ENCODE results near the gene DNASE2B.

The DNASE2B gene

DNA sequence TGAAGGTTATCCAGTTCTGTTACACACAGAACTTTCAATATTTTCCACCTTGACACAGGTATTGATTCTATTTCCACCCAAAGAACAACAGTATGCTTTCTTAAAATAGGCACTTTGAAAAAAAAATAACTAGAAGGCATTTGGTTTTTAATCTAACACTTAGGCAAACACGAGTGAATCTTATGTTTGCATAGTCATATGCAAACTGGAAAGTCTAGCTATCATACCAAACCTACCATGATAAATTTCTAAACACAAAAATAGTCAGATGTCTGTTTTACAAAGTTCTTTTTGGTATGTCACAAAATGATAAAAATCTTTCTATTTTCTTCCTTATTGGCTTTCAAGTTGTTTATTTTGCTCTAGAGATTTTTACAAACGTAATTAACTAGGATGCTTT, 11.6 kb downstream of the DNASE2B start:
- Histone ChIP-seq H2AFZ (ENCODE audit: low read depth, low read length) (no peak overlapping the region), H3K27me3 (ENCODE audit: insufficient read depth, low read length) (peaks cover 2% of the 10 kb centered on the region), H3K4me1 (ENCODE audit: insufficient read depth, low read length) (no peaks in the 10 kb centered on the region), H3K9me3 (ENCODE audit: low read length) (no peaks in the 10 kb centered on the region), H3K36me3 (ENCODE audit: insufficient read depth, low read length) (no peaks in the 10 kb centered on the region), H3K4me3 (ENCODE audit: low read length) (no peak overlapping the region)

DNA sequence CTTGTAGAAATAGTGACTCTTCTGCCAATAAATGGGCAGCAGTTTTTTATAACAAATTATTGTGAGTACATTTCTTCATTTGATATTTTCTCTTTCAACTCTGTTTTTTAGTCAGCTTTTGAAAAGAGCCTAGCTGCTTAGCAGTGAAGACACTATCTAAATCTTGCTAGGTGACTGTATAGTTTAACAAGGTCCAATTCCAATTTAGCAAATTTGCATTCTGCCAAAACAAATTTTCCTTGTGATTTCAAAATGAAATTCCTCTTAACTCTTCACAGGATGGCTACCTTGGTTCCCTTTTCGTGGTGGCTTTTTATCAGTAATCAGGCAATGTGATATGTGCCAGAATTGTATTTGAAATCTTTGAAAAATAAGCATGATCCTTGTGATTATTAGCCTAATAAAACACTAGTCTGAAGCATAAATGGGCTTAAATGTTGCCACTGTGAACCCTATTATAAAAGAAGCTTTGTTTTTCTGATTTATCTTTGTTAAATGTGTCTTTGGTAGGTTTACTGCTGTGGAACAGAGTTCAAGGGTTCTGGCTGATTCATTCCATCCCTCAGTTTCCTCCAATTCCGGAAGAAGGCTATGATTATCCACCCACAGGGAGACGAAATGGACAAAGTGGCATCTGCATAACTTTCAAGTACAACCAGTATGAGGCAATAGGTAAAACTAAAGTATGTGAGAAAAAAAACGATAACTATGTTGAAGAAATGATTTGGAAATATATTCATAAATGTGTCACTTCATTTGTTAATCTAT, 12.2 kb downstream of the DNASE2B start:
- Histone ChIP-seq H3K4me1 (ENCODE audit: insufficient read depth, low read length) (no peaks in the 10 kb centered on the region), H3K36me3 (ENCODE audit: insufficient read depth, low read length) (no peaks in the 10 kb centered on the region), H3K27me3 (ENCODE audit: insufficient read depth, low read length) (peaks cover 2% of the 10 kb centered on the region), H3K4me3 (ENCODE audit: low read length) (no peak overlapping the region), H3K9me3 (ENCODE audit: low read length) (no peaks in the 10 kb centered on the region), H2AFZ (ENCODE audit: low read depth, low read length) (no peak overlapping the region)

DNA sequence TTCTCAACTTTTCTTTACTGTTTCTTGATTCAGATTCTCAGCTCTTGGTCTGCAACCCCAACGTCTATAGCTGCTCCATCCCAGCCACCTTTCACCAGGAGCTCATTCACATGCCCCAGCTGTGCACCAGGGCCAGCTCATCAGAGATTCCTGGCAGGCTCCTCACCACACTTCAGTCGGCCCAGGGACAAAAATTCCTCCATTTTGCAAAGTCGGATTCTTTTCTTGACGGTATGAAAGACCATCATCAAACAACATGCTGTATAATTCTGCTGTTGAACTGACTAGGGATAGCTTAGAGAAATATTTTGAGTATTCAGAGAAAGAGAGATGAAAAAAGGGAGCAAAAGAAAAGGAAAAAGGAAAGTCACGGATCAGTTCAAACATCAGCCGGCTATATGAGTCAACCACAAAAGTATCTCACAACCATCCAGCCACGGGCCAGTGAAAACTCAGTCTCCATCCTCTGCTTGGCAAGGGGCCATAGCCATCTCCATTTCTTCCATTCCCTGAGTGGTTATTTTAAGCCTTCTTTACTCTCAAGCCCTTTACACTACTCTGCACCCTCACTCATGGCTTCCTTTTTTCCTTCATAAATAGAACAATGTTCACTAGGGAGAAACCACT, 14.1 kb downstream of the DNASE2B start:
- no peaks in the 10 kb centered on the region for H3K36me3 ChIP-seq (ENCODE audit: insufficient read depth, low read length)
- peaks cover 2% of the 10 kb centered on the region for H3K27me3 ChIP-seq (ENCODE audit: insufficient read depth, low read length)
- no peaks in the 10 kb centered on the region for H3K9me3 ChIP-seq (ENCODE audit: low read length)
- H2AFZ ChIP-seq (ENCODE audit: low read depth, low read length): no peak overlapping the region
- no peaks in the 10 kb centered on the region for H3K4me1 ChIP-seq (ENCODE audit: insufficient read depth, low read length)
- H3K4me3 ChIP-seq (ENCODE audit: low read length): no peak overlapping the region

DNA sequence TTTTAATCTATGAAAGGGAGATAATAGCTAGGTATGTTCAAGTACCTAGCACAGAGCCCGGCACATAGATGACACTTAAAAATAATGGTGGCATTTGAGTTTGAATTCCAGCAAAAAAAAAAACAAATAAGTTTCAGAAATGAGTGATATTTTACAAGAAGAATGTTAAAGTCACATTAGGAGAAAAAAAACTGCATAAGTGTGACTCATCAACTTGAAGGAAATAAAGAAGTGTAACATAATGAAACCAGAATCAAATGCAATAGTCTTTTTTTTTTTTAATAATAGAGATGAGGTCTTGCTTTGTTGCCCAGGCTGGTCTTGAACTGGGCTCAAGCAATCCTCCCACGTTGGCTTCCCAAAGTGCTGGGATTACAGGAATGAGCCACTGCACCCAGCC, 17.1 kb downstream of the DNASE2B start:
- Histone ChIP-seq H3K27me3 (ENCODE audit: insufficient read depth, low read length) (peaks cover 2% of the 10 kb centered on the region), H2AFZ (ENCODE audit: low read depth, low read length) (no peak overlapping the region), H3K4me3 (ENCODE audit: low read length) (no peak overlapping the region)

DNA sequence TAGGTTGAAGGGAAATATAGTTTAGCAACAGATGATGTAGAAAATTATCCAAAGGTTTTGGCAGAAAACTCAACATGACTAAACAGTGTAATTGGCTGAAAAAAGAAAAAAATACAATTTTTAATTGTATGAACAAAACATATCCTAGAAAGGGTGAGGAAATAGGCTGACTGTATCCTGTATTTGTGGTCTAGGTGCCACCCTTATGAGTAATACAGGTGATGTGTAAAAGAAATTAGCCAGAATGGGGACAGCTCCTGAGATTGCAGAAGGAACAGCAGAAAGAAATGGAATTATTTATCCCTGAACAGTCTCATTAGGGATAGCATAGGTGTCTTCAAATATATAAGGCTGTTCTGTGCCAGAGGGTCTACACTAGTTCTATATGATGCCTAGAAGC, 24.6 kb downstream of the DNASE2B start:
- Histone ChIP-seq H3K4me3 (ENCODE audit: low read length) (no peak overlapping the region), H3K4me1 (ENCODE audit: insufficient read depth, low read length) (no peaks in the 10 kb centered on the region), H3K36me3 (ENCODE audit: insufficient read depth, low read length) (no peaks in the 10 kb centered on the region), H3K9me3 (ENCODE audit: low read length) (no peaks in the 10 kb centered on the region), H2AFZ (ENCODE audit: low read depth, low read length) (no peak overlapping the region), H3K27me3 (ENCODE audit: insufficient read depth, low read length) (no peaks in the 10 kb centered on the region)

More for the DNA sequence above, 17.1 kb downstream of the DNASE2B start:
- no peaks in the 10 kb centered on the region for H3K9me3 ChIP-seq (ENCODE audit: low read length)
- H3K4me1 ChIP-seq (ENCODE audit: insufficient read depth, low read length): no peaks in the 10 kb centered on the region
- no peaks in the 10 kb centered on the region for H3K36me3 ChIP-seq (ENCODE audit: insufficient read depth, low read length)

DNA sequence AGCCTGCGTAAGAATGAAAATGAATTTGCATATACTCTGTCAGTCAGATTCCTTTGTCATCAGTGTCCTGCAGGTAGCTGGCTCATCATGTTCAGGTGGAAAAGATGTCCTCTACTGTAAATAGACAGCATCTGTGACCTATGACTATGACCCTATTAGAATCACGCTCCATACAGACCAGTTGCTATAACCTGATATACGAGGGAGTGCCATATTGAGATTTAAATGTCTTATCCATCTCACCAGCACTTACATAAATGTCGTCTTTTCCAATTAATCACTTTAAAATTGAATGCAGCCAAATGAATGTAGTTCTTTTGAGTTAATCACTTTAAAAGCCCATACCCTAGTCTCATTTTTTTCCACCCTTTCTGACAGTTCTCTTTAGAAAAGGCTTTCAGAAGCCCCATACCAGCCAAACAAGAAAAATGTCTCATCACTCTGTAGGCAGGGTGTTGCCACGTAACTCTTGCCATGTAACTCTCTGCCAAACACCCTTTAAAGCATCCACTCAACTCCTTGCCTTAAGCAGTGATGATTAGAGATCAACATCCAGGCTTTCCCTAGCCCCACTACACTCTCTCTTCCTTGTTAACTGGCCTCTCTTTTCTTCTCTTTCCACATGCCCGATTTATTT, 26.3 kb downstream of the DNASE2B start:
- H3K27me3 ChIP-seq (ENCODE audit: insufficient read depth, low read length): no peaks in the 10 kb centered on the region
- H3K4me1 ChIP-seq (ENCODE audit: insufficient read depth, low read length): no peaks in the 10 kb centered on the region
- no peaks in the 10 kb centered on the region for H3K36me3 ChIP-seq (ENCODE audit: insufficient read depth, low read length)
- no peak overlapping the region for H3K4me3 ChIP-seq (ENCODE audit: low read length)
- peaks cover under 1% of the 10 kb centered on the region for H3K9me3 ChIP-seq (ENCODE audit: low read length)
- H2AFZ ChIP-seq (ENCODE audit: low read depth, low read length): no peak overlapping the region

DNA sequence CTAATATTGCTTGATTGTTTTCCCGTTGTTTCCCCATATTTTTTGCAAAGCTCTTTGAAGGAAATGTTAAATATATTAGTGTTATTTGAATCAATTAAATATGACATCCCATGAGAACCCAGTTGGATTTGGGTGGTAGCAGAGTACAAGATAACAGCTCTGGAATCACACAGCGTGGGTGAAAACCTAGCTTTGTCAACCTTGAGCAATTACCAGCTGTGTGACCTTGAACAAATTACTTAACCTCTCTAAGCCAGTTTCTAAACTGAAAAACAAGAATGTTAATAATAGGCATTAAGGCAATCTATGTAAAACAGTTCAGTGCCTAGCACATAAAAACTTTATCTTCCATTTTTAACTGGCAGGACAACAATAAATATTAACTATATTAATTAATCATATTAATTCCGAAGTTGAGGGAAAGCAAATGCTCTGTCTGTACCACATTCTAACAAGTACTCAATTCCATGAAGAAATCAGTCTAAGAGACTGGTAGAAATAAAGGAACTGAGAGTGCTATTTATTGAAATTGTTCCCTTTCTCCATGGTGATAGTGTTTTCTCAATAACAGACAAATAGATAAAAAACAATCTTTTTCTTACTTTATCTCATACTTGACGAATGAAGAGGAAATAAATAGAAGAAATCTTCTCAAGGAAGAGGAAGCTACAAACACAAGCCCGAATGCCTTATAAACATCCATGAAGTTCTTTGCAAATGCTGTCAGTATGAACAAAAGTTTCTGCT, 27.0 kb downstream of the DNASE2B start:
- Histone ChIP-seq H2AFZ (ENCODE audit: low read depth, low read length) (no peak overlapping the region), H3K4me3 (ENCODE audit: low read length) (no peak overlapping the region), H3K36me3 (ENCODE audit: insufficient read depth, low read length) (no peaks in the 10 kb centered on the region), H3K4me1 (ENCODE audit: insufficient read depth, low read length) (no peaks in the 10 kb centered on the region), H3K9me3 (ENCODE audit: low read length) (peaks cover 3% of the 10 kb centered on the region), H3K27me3 (ENCODE audit: insufficient read depth, low read length) (no peaks in the 10 kb centered on the region)

DNA sequence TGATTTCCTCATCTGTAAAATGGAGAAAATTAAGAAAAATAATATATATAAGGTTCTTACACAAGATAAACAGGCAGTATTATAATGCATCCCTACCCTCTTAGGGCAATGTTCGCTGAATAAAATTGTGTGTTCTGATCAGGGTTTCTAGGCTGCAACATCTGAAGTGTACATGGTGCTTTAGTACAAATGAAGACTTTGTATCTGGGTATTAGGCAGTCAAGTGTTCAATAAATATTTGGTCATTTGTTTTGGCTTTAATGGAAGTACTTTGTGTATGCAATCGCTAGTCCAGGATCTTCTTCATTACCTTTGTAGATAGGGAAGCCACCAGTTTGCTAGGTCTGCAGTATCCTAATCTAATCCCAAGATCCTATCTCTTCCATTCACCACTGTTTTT, 28.1 kb downstream of the DNASE2B start:
- no peaks in the 10 kb centered on the region for H3K27me3 ChIP-seq (ENCODE audit: insufficient read depth, low read length)
- no peaks in the 10 kb centered on the region for H3K36me3 ChIP-seq (ENCODE audit: insufficient read depth, low read length)
- H3K4me1 ChIP-seq (ENCODE audit: insufficient read depth, low read length): no peaks in the 10 kb centered on the region
- H3K9me3 ChIP-seq (ENCODE audit: low read length): peaks cover 8% of the 10 kb centered on the region
- no peak overlapping the region for H2AFZ ChIP-seq (ENCODE audit: low read depth, low read length)
- H3K4me3 ChIP-seq (ENCODE audit: low read length): no peak overlapping the region

DNA sequence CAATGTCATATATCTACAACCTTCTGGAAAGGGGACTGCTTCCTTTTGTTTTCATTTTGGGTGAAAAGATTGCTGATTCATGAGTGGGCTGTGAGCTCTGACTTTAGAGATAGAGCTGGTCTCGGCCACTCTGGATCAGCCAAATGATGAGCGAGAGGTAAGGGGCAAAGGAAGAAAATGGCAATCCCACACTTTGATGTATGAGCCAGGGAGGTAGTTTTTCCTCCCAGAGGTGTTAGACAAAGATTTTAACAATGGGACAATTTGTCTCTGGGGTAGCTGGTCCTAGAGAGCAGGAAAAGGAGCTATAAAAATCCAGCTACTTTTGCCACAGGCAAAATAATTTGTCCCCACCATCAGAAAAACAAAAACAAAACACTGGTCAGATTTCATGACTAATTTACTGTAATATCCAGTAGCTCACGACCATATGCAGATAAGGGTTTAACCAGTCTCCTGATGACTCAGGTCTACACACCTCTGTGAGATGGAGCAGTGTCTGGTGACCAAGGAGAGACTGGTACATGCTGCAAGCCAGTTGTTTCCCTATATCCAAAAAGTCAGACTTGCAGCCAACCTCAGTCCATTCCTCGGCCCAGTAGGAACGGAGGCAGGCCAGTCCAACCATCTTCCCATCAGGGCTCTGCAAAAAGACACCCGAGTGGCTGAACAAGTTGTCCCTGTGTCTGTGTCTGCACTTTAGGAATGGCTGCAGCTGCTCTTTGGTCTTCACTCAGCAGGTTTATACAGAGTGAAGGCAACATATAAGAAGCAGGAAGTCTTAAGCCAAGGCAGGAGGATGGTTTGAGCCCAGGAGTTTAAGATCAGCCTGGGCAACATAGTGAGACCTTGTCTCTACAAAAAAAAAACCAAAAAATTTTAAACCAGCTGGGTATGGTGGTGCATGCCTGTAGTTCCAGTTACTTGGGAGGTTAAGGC, 29.2 kb downstream of the DNASE2B start:
- Histone ChIP-seq H3K9me3 (ENCODE audit: low read length) (peaks cover 8% of the 10 kb centered on the region), H3K4me1 (ENCODE audit: insufficient read depth, low read length) (no peaks in the 10 kb centered on the region)

DNA sequence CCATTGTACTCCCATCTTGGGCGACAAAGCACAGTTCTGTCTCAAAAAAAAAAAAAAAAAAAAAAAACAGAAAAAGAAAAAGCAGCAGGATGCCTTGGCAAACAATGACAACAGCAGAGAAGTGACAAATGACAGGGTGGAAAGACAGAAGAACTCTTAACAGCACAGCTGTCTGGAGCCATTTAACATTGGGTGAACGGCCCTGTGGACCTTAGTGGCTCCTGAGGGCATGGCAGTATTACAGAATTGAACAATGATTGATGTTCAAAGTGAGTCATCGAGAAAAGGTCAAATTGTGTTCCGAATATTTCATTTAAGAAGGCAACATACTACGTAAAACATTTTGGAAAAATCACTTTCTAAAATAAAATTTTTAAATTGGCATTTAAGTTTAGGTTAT, 30.0 kb downstream of the DNASE2B start:
- H3K4me1 ChIP-seq (ENCODE audit: insufficient read depth, low read length): peaks cover under 1% of the 10 kb centered on the region
- no peak overlapping the region for H2AFZ ChIP-seq (ENCODE audit: low read depth, low read length)
- no peak overlapping the region for H3K4me3 ChIP-seq (ENCODE audit: low read length)
- peaks cover 8% of the 10 kb centered on the region for H3K9me3 ChIP-seq (ENCODE audit: low read length)
- no peaks in the 10 kb centered on the region for H3K36me3 ChIP-seq (ENCODE audit: insufficient read depth, low read length)
- H3K27me3 ChIP-seq (ENCODE audit: insufficient read depth, low read length): no peaks in the 10 kb centered on the region

More for the DNA sequence above, 29.2 kb downstream of the DNASE2B start:
- Histone ChIP-seq H2AFZ (ENCODE audit: low read depth, low read length) (no peak overlapping the region), H3K36me3 (ENCODE audit: insufficient read depth, low read length) (no peaks in the 10 kb centered on the region), H3K4me3 (ENCODE audit: low read length) (no peak overlapping the region), H3K27me3 (ENCODE audit: insufficient read depth, low read length) (no peaks in the 10 kb centered on the region)

DNA sequence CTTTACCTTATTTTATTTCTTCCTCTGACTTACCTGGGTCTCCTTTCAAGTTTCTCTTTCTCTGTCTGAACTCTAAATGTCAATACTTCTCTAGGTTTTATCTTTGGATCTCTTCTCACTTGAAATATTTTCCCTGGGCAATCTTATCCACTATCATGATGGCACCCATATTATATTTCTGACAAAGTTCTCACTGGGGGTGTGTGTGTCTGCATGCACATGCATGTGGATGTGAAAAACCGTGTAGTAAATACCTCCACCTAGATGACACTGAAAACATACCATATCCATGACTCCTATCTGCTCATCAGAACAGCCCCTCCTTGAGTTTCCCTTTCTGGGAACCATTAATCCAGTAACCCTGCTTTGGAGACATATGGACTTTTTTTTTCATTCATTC, 30.9 kb downstream of the DNASE2B start:
- H2AFZ ChIP-seq (ENCODE audit: low read depth, low read length): no peak overlapping the region
- H3K9me3 ChIP-seq (ENCODE audit: low read length): peaks cover 8% of the 10 kb centered on the region
- H3K27me3 ChIP-seq (ENCODE audit: insufficient read depth, low read length): no peaks in the 10 kb centered on the region
- no peak overlapping the region for H3K4me3 ChIP-seq (ENCODE audit: low read length)
- peaks cover 5% of the 10 kb centered on the region for H3K4me1 ChIP-seq (ENCODE audit: insufficient read depth, low read length)
- H3K36me3 ChIP-seq (ENCODE audit: insufficient read depth, low read length): no peaks in the 10 kb centered on the region

DNA sequence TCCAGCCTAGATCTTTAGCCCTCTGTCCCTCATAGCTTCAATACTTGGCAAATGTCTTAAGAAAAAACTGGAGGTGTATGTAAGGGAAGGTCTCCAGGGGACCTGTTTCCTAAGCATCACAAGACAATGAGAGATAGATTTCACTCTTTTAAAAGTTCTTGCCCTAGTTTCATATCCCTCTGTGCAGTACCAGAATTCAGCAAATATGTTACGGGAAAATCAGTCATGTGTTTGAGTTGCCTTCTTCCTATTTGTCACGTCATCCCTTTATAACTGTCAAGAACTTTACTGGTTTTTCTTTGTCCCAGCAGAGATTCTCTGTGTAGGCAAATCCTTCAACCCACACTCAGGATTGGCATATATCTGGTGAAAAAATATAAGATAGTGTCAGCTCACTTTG, 32.3 kb downstream of the DNASE2B start:
- no peaks in the 10 kb centered on the region for H3K27me3 ChIP-seq (ENCODE audit: insufficient read depth, low read length)
- H2AFZ ChIP-seq (ENCODE audit: low read depth, low read length): no peak overlapping the region
- H3K4me1 ChIP-seq (ENCODE audit: insufficient read depth, low read length): peaks cover 5% of the 10 kb centered on the region
- H3K4me3 ChIP-seq (ENCODE audit: low read length): no peak overlapping the region
- H3K36me3 ChIP-seq (ENCODE audit: insufficient read depth, low read length): no peaks in the 10 kb centered on the region
- peaks cover 8% of the 10 kb centered on the region for H3K9me3 ChIP-seq (ENCODE audit: low read length)
